Muscle layer of colon (tissue), 2 donors: ENCODE measurements around the gene KIT.

Experiments used
- H3K27ac ChIP-seq: one replicate; pipeline ENCODE4 v1.7.0; 2013; ENCODE audit warnings: low read depth, mild to moderate bottlenecking, low read length, moderate library complexity
- H3K27me3 ChIP-seq, 2 donors: one replicate each; pipeline ENCODE4 v1.7.0; 2013; ENCODE audit warnings: low read length in 2 of 2, mild to moderate bottlenecking in 2 of 2; ENCODE audit not compliant: insufficient read depth in 2 of 2, control insufficient read depth in 1 of 2
- H3K36me3 ChIP-seq: one replicate; pipeline ENCODE4 v1.7.0; 2013; ENCODE audit warnings: mild to moderate bottlenecking, low read length; ENCODE audit not compliant: insufficient read depth
- H3K4me1 ChIP-seq: one replicate; pipeline ENCODE4 v1.7.0; 2013; ENCODE audit warnings: mild to moderate bottlenecking, low read length; ENCODE audit not compliant: insufficient read depth
- H3K4me3 ChIP-seq, 2 donors: one replicate each; pipeline ENCODE4 v1.7.0; 2013; ENCODE audit warnings: low read length in 2 of 2, low read depth in 1 of 2, mild to moderate bottlenecking in 1 of 2, moderate library complexity in 1 of 2
- H3K9ac ChIP-seq: one replicate; pipeline ENCODE4 v1.7.0; 2013; ENCODE audit warnings: low read length
- H3K9me3 ChIP-seq: one replicate; pipeline ENCODE4 v1.7.0; 2013; ENCODE audit warnings: mild to moderate bottlenecking, low read length
- donor health status: abdominal sarcoma.
- donor health status: Adenocarcinoma of cecum.

The KIT gene

DNA sequence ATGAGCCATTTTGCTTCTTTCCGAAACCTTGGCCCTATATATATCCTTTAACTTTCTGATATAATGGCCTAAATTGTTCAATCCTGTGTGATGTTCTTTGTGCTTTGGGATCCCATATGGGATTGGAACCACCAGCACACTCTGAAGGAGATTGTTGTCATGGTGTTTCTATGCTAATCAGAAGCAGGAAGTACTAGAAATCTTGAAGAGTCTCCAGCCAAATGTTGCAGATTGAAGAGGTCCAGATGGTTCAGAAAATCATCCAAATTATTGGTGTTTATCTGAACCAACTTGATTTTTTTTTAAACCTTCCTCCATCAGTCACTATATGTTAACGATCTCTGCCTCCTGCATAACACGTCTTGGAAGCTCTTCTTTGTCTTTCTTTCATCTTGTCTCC lies 72.8 kb downstream of the KIT start:
- Histone ChIP-seq H3K9ac (no peak overlapping the region), H3K9me3 (no peaks in the 10 kb centered on the region), H3K27ac (no peak overlapping the region), H3K4me1 (no peaks in the 10 kb centered on the region), H3K36me3 (no peaks in the 10 kb centered on the region), H3K27me3 (no peaks in the 10 kb centered on the region), H3K4me3 (no peak overlapping the region)

DNA sequence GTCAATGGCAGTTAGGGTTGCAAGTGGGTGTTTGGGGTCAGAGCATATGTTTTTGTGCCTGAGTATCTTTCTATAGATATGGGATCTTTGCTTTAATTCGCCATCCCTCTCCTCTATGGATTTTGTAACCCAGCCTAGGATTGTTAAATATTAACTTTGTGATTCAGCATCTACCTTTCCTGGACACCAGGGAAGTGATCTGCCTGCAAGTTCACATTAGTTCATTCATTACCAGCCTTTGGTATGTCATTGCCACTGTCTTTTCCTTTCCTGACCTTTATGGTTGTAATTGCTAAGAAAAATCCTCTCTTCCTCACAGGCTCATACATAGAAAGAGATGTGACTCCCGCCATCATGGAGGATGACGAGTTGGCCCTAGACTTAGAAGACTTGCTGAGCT lies 73.8 kb downstream of the KIT start:
- no peaks in the 10 kb centered on the region for H3K27me3 ChIP-seq
- no peaks in the 10 kb centered on the region for H3K4me1 ChIP-seq
- no peak overlapping the region for H3K4me3 ChIP-seq
- no peaks in the 10 kb centered on the region for H3K9me3 ChIP-seq
- H3K36me3 ChIP-seq, result no peaks in the 10 kb centered on the region
- H3K27ac ChIP-seq, result no peak overlapping the region
- H3K9ac ChIP-seq, result no peak overlapping the region

DNA sequence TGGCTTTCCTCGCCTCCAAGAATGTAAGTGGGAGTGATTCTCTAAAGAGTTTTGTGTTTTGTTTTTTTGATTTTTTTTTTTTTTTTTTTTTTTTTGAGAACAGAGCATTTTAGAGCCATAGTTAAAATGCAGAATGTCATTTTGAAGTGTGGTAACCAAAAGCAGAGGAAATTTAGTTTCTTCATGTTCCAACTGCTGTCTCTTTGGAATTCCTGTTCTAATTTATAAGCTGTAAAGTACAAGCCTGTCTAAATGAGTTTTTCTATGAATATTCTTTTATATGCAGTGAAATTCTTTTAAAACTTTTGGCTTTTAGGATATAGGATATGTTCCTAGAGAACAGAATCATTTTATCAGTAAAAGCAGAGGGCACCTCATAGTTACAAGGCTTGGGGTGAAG lies 74.2 kb downstream of the KIT start:
- Histone ChIP-seq H3K27me3 (no peaks in the 10 kb centered on the region), H3K9me3 (no peaks in the 10 kb centered on the region), H3K27ac (no peak overlapping the region), H3K9ac (no peak overlapping the region), H3K4me3 (no peak overlapping the region), H3K4me1 (no peaks in the 10 kb centered on the region), H3K36me3 (no peaks in the 10 kb centered on the region)

DNA sequence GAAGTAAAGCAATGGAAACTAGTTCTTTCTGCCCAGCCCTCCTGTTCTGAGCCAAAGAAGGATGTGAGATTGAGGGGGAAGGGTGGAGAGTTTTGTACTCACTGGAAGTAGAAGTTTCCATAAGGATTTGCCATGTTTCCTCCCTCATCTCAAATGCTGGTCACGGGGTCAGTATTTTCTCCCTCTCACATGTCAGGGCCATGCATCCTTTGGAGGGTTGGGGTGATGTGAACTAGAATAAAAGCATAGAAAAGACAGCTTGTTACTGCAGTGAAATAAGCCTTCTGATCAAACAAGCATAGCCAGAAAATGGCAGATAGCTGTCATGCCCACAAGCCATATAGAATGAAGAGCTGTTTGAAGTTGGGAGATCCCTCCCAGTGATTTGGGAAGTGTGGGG lies 79.7 kb downstream of the KIT start:
- Histone ChIP-seq H3K4me3 (no peak overlapping the region), H3K27ac (no peak overlapping the region), H3K9me3 (no peaks in the 10 kb centered on the region), H3K36me3 (no peaks in the 10 kb centered on the region), H3K27me3 (no peaks in the 10 kb centered on the region), H3K9ac (no peak overlapping the region), H3K4me1 (no peaks in the 10 kb centered on the region)

DNA sequence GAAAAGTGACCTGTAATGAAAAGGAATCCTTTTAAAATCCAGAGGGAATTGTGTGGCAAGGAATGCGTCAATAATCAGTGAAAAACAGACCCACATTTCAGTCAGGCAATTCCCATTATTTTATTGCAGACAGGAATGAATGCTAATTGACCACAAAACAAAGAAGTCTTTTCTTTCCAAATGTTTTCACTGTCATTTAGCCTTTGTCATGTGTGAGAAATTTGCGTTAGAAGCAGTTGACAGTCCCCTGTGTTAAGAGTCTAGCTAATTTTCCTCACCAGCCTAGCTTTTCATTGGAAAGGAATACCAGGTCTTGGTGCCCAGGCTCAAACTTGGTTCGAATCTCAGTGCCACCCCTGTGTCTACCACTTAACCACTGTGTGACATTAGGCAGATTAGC lies 83.4 kb downstream of the KIT start:
- H3K36me3 ChIP-seq, result no peaks in the 10 kb centered on the region
- no peaks in the 10 kb centered on the region for H3K27me3 ChIP-seq
- H3K9ac ChIP-seq, result no peak overlapping the region
- no peak overlapping the region for H3K27ac ChIP-seq
- no peaks in the 10 kb centered on the region for H3K4me1 ChIP-seq
- H3K9me3 ChIP-seq, result no peaks in the 10 kb centered on the region
- H3K4me3 ChIP-seq, result no peak overlapping the region

DNA sequence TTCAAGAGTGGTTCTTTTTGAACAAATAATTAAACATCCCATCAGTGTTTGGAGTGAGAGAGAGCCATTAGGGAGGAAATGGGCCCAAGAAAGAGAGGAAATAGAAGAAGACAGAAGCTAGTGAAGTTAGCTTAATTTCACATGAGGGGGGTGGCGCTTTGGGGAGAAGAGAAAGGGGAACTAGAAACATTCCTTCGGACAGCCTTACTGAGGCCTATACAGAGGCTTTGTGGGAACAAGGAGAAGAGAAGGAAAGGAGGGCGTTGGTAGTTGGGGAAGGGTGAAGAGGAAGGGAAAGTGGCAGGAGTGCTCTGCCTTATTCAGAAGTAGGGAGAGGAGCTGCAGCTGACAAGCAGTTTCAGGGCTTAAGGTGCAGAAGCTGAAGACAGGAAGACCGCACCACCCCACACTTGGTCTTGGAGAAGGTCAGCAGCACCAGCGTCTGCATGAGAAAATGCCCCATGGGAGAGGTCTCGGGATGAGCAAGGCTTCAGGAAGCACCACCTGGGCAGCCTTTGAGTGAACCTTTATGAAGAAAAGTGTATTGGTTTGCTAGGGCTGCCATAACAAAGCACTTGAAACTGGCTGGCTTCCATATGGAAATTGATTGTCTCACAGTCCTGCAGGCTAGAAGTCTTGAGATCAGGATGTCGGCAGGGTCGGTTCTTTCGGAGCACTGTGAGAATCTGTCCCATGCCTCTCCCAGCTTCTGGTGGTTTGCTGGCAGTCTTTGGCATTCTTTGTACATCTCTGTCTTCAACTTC lies 85.1 kb downstream of the KIT start:
- Histone ChIP-seq H3K4me3 (no peak overlapping the region), H3K27me3 (no peaks in the 10 kb centered on the region)

DNA sequence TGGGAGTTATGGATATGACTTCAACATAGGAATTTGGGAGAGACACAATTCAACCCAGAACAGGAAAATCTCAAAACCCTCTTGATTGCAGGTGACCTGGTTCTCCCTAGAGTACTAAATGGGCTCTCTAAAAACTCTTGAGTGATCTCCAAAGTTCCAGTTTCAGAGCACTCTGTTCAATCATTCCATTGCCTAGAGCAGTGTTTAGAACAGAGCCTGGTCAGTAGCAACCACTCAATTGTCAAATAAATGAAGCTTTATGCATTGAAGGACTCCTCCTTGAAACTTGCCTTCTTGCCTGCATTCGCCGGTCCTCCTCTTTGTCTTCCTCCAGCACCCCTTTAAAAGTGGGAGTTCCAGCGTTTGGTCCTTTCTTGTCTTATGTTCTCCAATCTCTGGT lies 85.8 kb downstream of the KIT start:
- Histone ChIP-seq H3K9ac (no peak overlapping the region), H3K27ac (no peak overlapping the region), H3K4me1 (no peaks in the 10 kb centered on the region), H3K4me3 (no peak overlapping the region), H3K9me3 (no peaks in the 10 kb centered on the region), H3K27me3 (no peaks in the 10 kb centered on the region), H3K36me3 (no peaks in the 10 kb centered on the region)

More for the DNA sequence above, 85.1 kb downstream of the KIT start:
- Histone ChIP-seq H3K36me3 (no peaks in the 10 kb centered on the region), H3K9me3 (no peaks in the 10 kb centered on the region), H3K9ac (no peak overlapping the region), H3K4me1 (no peaks in the 10 kb centered on the region), H3K27ac (no peak overlapping the region)

DNA sequence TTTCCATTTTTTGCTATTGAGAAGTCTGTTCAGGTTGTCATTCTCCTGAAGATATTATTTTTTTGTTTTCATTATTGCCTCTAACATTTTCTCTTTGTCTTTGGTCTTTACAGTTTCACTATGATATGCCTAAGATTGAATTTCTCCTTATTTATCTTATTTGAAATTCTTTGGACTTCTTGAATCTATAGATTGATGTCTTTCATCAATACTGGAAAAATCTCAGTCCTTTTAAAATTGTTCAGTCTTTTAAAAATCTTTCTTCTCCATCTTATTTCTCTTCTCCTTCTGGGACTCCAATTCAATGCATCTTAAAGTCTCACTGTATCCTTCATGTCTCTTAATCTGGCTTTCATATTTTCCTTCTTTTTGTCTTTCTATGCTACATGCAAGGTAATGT lies 86.7 kb downstream of the KIT start:
- H3K36me3 ChIP-seq, result no peaks in the 10 kb centered on the region
- H3K4me1 ChIP-seq, result no peaks in the 10 kb centered on the region
- H3K4me3 ChIP-seq, result no peak overlapping the region
- no peaks in the 10 kb centered on the region for H3K9me3 ChIP-seq
- H3K27ac ChIP-seq, result no peak overlapping the region
- no peak overlapping the region for H3K9ac ChIP-seq
- H3K27me3 ChIP-seq, result no peaks in the 10 kb centered on the region

DNA sequence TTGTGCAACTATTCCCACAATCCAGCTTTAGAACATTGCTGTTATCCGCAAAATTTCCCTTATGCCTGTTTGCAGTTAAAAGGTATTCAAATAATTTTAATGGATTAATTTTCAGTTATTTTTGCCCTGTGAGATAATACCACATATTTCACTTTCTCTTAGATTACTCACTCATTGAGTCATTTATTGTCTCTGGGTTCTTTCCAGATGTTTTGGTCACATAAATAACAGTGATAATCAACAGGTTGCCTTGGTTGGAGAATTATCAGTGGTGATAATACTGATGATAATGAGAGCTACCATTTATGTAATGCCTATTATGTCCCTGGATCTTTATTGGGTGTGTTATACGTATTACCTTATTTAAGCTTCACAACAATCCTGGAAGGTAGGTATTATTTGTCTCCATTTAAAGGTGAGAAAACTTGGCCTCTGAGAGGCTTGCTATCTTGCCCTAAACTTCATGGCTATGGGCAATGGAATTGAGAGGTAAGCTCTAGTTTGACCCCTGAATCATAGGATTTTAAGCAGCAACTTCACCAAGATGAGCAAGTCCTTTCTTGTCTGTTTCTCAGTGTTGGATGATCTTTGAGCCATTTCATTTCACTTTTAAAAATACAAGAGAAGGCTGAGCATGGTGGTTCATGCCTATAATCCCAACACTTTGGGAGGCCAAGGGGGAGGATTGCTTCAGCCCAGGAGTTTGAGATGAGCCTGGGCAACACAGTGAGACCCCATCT lies 87.4 kb downstream of the KIT start:
- Histone ChIP-seq H3K27me3 (no peaks in the 10 kb centered on the region), H3K9me3 (no peaks in the 10 kb centered on the region), H3K9ac (no peak overlapping the region), H3K4me1 (no peaks in the 10 kb centered on the region), H3K36me3 (no peaks in the 10 kb centered on the region), H3K27ac (no peak overlapping the region), H3K4me3 (no peak overlapping the region)

DNA sequence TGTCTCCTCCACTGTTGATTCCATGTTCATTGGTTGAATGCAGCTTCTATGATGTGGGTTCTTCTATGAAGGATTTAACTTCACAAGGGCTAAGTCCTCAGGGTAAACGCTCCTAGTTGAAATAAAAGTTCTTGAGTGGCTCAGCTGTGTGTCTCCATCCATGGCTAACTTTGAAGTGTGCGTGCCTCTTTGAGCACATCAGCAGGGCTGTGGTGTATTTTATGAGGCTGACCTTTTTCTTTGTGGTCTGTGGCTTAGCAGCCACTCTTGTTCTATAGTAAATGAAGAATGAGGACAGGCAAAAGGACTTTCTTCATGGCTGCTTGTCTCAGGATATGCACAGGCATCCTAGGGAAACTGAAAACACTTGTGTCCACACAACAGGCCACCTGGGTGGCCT lies 88.5 kb downstream of the KIT start:
- no peaks in the 10 kb centered on the region for H3K9me3 ChIP-seq
- H3K4me3 ChIP-seq, result no peak overlapping the region

DNA sequence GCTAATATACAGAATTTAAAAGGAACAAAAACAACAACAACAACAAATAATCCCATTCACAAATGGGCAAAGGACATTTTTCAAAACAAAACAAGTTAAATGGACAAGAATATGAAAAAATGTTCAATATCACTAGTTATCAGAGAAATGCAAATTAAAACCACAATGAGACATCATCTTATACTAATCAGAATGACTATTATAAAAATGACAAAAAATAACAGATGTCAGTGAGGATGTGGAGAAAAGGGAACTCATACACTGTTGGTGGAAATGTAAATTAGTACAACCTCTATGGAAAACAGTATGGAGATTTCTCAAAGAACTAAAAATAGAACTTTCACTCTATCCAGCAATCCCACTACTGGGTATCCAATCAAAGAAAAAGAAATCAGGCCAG lies 92.6 kb downstream of the KIT start:
- Histone ChIP-seq H3K9me3 (no peaks in the 10 kb centered on the region), H3K27me3 (no peaks in the 10 kb centered on the region), H3K4me3 (no peak overlapping the region), H3K9ac (no peak overlapping the region), H3K4me1 (no peaks in the 10 kb centered on the region), H3K36me3 (no peaks in the 10 kb centered on the region), H3K27ac (no peak overlapping the region)

More for the DNA sequence above, 88.5 kb downstream of the KIT start:
- Histone ChIP-seq H3K9ac (no peak overlapping the region), H3K36me3 (no peaks in the 10 kb centered on the region), H3K4me1 (no peaks in the 10 kb centered on the region), H3K27me3 (no peaks in the 10 kb centered on the region), H3K27ac (no peak overlapping the region)

DNA sequence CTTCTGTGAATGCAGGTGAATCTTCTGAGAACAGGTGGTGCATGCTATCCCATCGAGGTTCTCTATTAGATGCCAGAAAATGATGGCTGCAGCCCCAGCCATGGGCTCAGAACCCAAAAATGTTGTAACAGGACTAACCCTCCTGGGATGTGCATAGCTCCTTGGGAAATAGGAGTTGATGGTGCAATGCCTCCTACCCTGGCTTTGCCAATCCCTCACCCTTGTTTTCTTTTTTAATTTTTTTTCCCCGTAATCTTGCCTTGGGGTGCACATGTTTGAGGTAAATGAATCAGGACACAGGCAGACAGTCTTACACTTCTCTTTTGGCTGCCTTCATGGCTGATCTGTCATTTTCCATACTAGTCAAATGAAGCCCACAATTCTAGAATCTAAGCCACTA lies 96.6 kb downstream of the KIT start:
- H3K27ac ChIP-seq, result no peak overlapping the region
- H3K36me3 ChIP-seq, result no peaks in the 10 kb centered on the region

More for the DNA sequence above, 96.6 kb downstream of the KIT start:
- H3K4me3 ChIP-seq, result no peak overlapping the region
- H3K9me3 ChIP-seq, result no peaks in the 10 kb centered on the region
- H3K27me3 ChIP-seq, result no peaks in the 10 kb centered on the region
- H3K9ac ChIP-seq, result no peak overlapping the region
- H3K4me1 ChIP-seq, result no peaks in the 10 kb centered on the region
